SK-N-SH (cell line): Measurements from ENCODE around the gene CYP4F22. TPM values are rescaled to one million over a fixed set of nuclear protein-coding genes. Genes with fewer than 3 reads are reported as not detected.
A peak's percentile ranks its signal among the peaks of the same experiment; 100 is the strongest.

Experiments used
- CTCF ChIA-PET: fragments of 300-600, 350-600 bp; formaldehyde crosslinking; extraction: SDS; loops from one replicate; lab custom pipeline; 2021; lab: Yijun Ruan, JAX
- POLR2A ChIA-PET: fragments of 350-600 bp; sonication (Branson Sonifier 250); formaldehyde crosslinking; extraction: SDS; loops from one replicate; lab custom pipeline; 2020; ENCODE audit warnings: antibody characterized with exemption, inconsistent platforms; lab: Yijun Ruan, JAX
- DNase-seq: peaks from one replicate; pipeline ENCODE4 v3.0.0; 2012
- H2AFZ ChIP-seq: fragments of 200-600 bp; sonication (generic); 2 replicates; pipeline ENCODE4 v1.8.1; 2016; ENCODE audit warnings: antibody characterized with exemption, mild to moderate bottlenecking, low read depth
- H3F3A ChIP-seq: fragments of 200-600 bp; sonication (generic); replicated peaks from 2 replicates; pipeline ENCODE3; 2016; ENCODE audit warnings: antibody characterized with exemption, mild to moderate bottlenecking; ENCODE audit not compliant: insufficient read depth
- H3K27ac ChIP-seq, 2 experiments: fragments of 200-500 bp in 1 of 2; fragments of 200-600 bp in 1 of 2; sonication (Bioruptor generic) in 1 of 2; sonication (generic), shearing (Covaris generic) in 1 of 2; 2 replicates each; pipeline versions ENCODE4 v1.5.1 to v1.6.1; 2014 to 2016; ENCODE audit warnings: low read depth in 2 of 2, inconsistent platforms in 1 of 2, low read length in 1 of 2, mild to moderate bottlenecking in 1 of 2, mixed read lengths in 1 of 2
- H3K27me3 ChIP-seq: fragments of 200-600 bp; sonication (generic), shearing (Covaris generic); 2 replicates; pipeline ENCODE4 v1.6.1; 2016; ENCODE audit warnings: mixed run types; ENCODE audit not compliant: insufficient read depth
- H3K36me3 ChIP-seq, 2 experiments: fragments of 200-500 bp in 1 of 2; fragments of 200-600 bp in 1 of 2; sonication (Bioruptor generic) in 1 of 2; sonication (generic) in 1 of 2; replicated peaks in 1 of 2; 2 replicates each; pipeline versions ENCODE3 to v1.5.1; 2014 to 2016; ENCODE audit warnings: low read length in 1 of 2, mild to moderate bottlenecking in 1 of 2; ENCODE audit not compliant: insufficient read depth in 2 of 2, control insufficient read depth in 1 of 2
- H3K4me1 ChIP-seq, 2 experiments: fragments of 200-500 bp in 1 of 2; fragments of 200-600 bp in 1 of 2; sonication (Bioruptor generic) in 1 of 2; sonication (generic), shearing (Covaris generic) in 1 of 2; 2 replicates each; pipeline versions ENCODE4 v1.5.1 to v1.6.1; 2014 to 2016; ENCODE audit warnings: low read depth in 1 of 2, low read length in 1 of 2, mixed run types in 1 of 2; ENCODE audit not compliant: insufficient read depth in 2 of 2, control insufficient read depth in 1 of 2
- H3K4me2 ChIP-seq: fragments of 200-600 bp; sonication (generic), shearing (Covaris generic); 2 replicates; pipeline ENCODE4 v1.6.1; 2017; ENCODE audit warnings: mixed run types
- H3K4me3 ChIP-seq, 2 experiments: fragments of 200-500 bp in 1 of 2; fragments of 200-600 bp in 1 of 2; sonication (Bioruptor generic) in 1 of 2; sonication (generic), shearing (Covaris generic) in 1 of 2; 2 replicates each; pipeline versions ENCODE4 v1.5.1 to v1.8.1; 2014 to 2016; ENCODE audit warnings: low read depth in 2 of 2, inconsistent platforms in 1 of 2, low read length in 1 of 2, mild to moderate bottlenecking in 1 of 2, mixed read lengths in 1 of 2, moderate library complexity in 1 of 2
- H3K79me2 ChIP-seq: fragments of 200-600 bp; sonication (generic); 2 replicates; pipeline ENCODE4 v1.8.1; 2017; ENCODE audit warnings: mild to moderate bottlenecking; ENCODE audit not compliant: insufficient read depth
- H3K9ac ChIP-seq: fragments of 200-600 bp; sonication (generic); 2 replicates; pipeline ENCODE4 v1.6.1; 2017; ENCODE audit warnings: mixed run types
- H3K9me2 ChIP-seq: fragments of 200-600 bp; sonication (generic); 2 replicates; pipeline ENCODE4 v1.6.1; 2017; ENCODE audit warnings: mixed run types
- H3K9me3 ChIP-seq: fragments of 200-600 bp; sonication (generic); 2 replicates; pipeline ENCODE4 v1.6.1; 2017; ENCODE audit warnings: mixed run types, mild to moderate bottlenecking, moderate library complexity
- H4K20me1 ChIP-seq: fragments of 200-600 bp; sonication (generic); 2 replicates; pipeline ENCODE4 v1.6.1; 2017; ENCODE audit warnings: mild to moderate bottlenecking, mixed run types; ENCODE audit not compliant: insufficient read depth
- CTCF ChIP-seq: fragments of 200-600 bp; sonication (generic); IDR thresholded peaks from 2 replicates; pipeline ENCODE4 v1.6.1; 2017; ENCODE audit warnings: antibody characterized with exemption, mild to moderate bottlenecking, moderate library complexity
- ELF1 ChIP-seq: IDR thresholded peaks from 2 replicates; pipeline ENCODE4 v1.4.0; 2012
- FOXM1 ChIP-seq: IDR thresholded peaks from 2 replicates; pipeline ENCODE4 v1.4.0; 2012; ENCODE audit warnings: low read depth, mild to moderate bottlenecking
- GATA2 ChIP-seq: sonication (generic); formaldehyde crosslinking; IDR thresholded peaks from 2 replicates; pipeline ENCODE4 v1.5.0; 2020; ENCODE audit warnings: mild to moderate bottlenecking, missing genetic modification reagents
- MAX ChIP-seq: IDR thresholded peaks from 2 replicates; pipeline ENCODE4 v1.4.0; 2012; ENCODE audit warnings: low read depth
- MEF2A ChIP-seq: IDR thresholded peaks from 2 replicates; pipeline ENCODE4 v1.4.0; 2012; ENCODE audit warnings: low read depth, borderline replicate concordance
- MXI1 ChIP-seq: IDR thresholded peaks from 2 replicates; pipeline ENCODE4 v1.6.1; 2012; ENCODE audit warnings: mild to moderate bottlenecking, low read depth, low read length, improper control_type of control experiment
- NRF1 ChIP-seq: IDR thresholded peaks from 2 replicates; pipeline ENCODE4 v1.6.1; 2012; ENCODE audit warnings: low read depth, mild to moderate bottlenecking, low read length
- POLR2AphosphoS5 ChIP-seq: IDR thresholded peaks from 2 replicates; pipeline ENCODE4 v1.6.1; 2012; ENCODE audit warnings: low read depth, low read length
- RAD21 ChIP-seq: IDR thresholded peaks from 2 replicates; pipeline ENCODE4 v1.6.1; 2012; ENCODE audit warnings: mild to moderate bottlenecking, low read length
- RCOR1 ChIP-seq: fragments of 150-350 bp; IDR thresholded peaks from 2 replicates; pipeline ENCODE4 v1.6.1; 2017; ENCODE audit warnings: antibody characterized with exemption, low read length
- SMC3 ChIP-seq: IDR thresholded peaks from 2 replicates; pipeline ENCODE4 v1.6.1; 2012; ENCODE audit warnings: low read depth, low read length, improper control_type of control experiment
- WGBS: methylation state at CpG from one replicate; pipeline ENCODE4 v1.1.6; 2017; ENCODE audit warnings: low lambda C conversion rate; 5-methylcytosine and 5-hydroxymethylcytosine counted together
- polyA plus RNA-seq, 3 experiments: library from polyadenylated mRNA; depleted of rRNA; stranded (reverse); fragments of >200 nt; gene quantifications; 2 replicates each; pipeline ENCODE4 v1.2.3, GENCODE V29; 2012

CYP4F22 gene
- polyA plus RNA-seq, 1 of the 3 experiments (the other 2 are of a cell fraction) = not detected

- Histone ChIP-seq H2AFZ (no peak overlapping the region), H3K79me2 (no peaks in the 10 kb centered on the region), H3K27ac (no peak overlapping the region), H3K27me3 (peaks cover 39% of the 10 kb centered on the region), H3F3A (no peaks in the 10 kb centered on the region), H4K20me1 (no peaks in the 10 kb centered on the region), H3K4me2 (no peak overlapping the region), H3K9me3 (no peaks in the 10 kb centered on the region), H3K4me3 (no peak overlapping the region), H3K36me3 (no peaks in the 10 kb centered on the region), H3K9me2 (no peaks in the 10 kb centered on the region), H3K9ac (no peak overlapping the region), H3K4me1 (no peaks in the 10 kb centered on the region)
- ChIA-PET POLR2A (no interaction called here), CTCF (no interaction called here)
- 1% methylated on average over 9 of the region's 12 CpGs for WGBS
- DNase-seq = no peak
- no peak for TF ChIP-seq CTCF
- TF ChIP-seq NRF1 = no peak
- no peak for TF ChIP-seq MAX
Measured at GRCh38 chr19:15583346-15583745, 75.0 kb downstream of the CYP4F22 start.

GRCh38 chr19:15584095-15584494 lies 75.8 kb downstream of the CYP4F22 start:
- peak overlapping the region; percentile 16; the same call in 1 of the 2 replicates for H2AFZ ChIP-seq

GRCh38 chr19:15584541-15585115 lies 76.3 kb downstream of the CYP4F22 start:
- H3K27ac ChIP-seq = no peak overlapping the region
- no peaks in the 10 kb centered on the region for H3K9me2 ChIP-seq
- H3K4me2 ChIP-seq = peak overlapping the region; percentile 59; the same call in 1 of the 2 replicates
- ChIA-PET CTCF (interaction anchor here (0.6 to 1.0 kb wide), 2 partner anchors 8 to 10 kb away, joined by 3 to 6 read pairs; no protein-coding TSS in a partner anchor), POLR2A (no interaction called here)
- no peaks in the 10 kb centered on the region for H3F3A ChIP-seq
- 12% methylated on average over 13 of the region's 35 CpGs for WGBS
- H4K20me1 ChIP-seq = no peaks in the 10 kb centered on the region
- no peaks in the 10 kb centered on the region for H3K9me3 ChIP-seq
- H3K36me3 ChIP-seq = no peaks in the 10 kb centered on the region
- DNase-seq = peak; percentile 84
- TF ChIP-seq POLR2AphosphoS5 (no peak), ELF1 (no peak), SMC3 (peak; percentile 56), RAD21 (peak; percentile 68), RCOR1 (no peak), MEF2A (no peak), CTCF (peak; percentile 85), FOXM1 (no peak)
- H3K9ac ChIP-seq = no peak overlapping the region
- H2AFZ ChIP-seq = peak overlapping the region; percentile 16; the same call in 1 of the 2 replicates
- no peaks in the 10 kb centered on the region for H3K4me1 ChIP-seq
- peaks cover 43% of the 10 kb centered on the region for H3K27me3 ChIP-seq
- H3K4me3 ChIP-seq = peak overlapping the region in 1 of 2 experiments; percentile 38; a peak in 1 of 4 replicates
- H3K79me2 ChIP-seq = no peaks in the 10 kb centered on the region

More at GRCh38 chr19:15584095-15584494, 75.8 kb downstream of the CYP4F22 start:
- H3K27ac ChIP-seq = no peak overlapping the region
- H4K20me1 ChIP-seq = no peaks in the 10 kb centered on the region
- no peaks in the 10 kb centered on the region for H3F3A ChIP-seq
- H3K4me1 ChIP-seq = no peaks in the 10 kb centered on the region
- POLR2A ChIA-PET = no interaction called here
- H3K9me2 ChIP-seq = no peaks in the 10 kb centered on the region
- no peaks in the 10 kb centered on the region for H3K9me3 ChIP-seq
- H3K4me2 ChIP-seq = 0 out of 2 replicates have a peak overlapping the region, but pooled peaks have one; percentile 59
- TF ChIP-seq MXI1 = no peak
- no peak for TF ChIP-seq GATA2 (CRISPR knock-in tag)
- H3K27me3 ChIP-seq = peaks cover 43% of the 10 kb centered on the region
- CTCF ChIA-PET = interaction anchor here (0.6 to 1.0 kb wide), 2 partner anchors 8 to 10 kb away, joined by 3 to 6 read pairs; no protein-coding TSS in a partner anchor
- no peaks in the 10 kb centered on the region for H3K79me2 ChIP-seq
- WGBS = 5% methylated on average over 6 of the region's 10 CpGs
- no peak overlapping the region for H3K9ac ChIP-seq
- H3K36me3 ChIP-seq = no peaks in the 10 kb centered on the region
- 0 out of 4 replicates have a peak overlapping the region, but pooled peaks of 1 of the 2 experiments have one; percentile 38 for H3K4me3 ChIP-seq
- no peak for DNase-seq
